Effector CD4-positive, alpha-beta T cell (primary cell): ENCODE measurements around the gene TMEM45B.
"Not testable (repeated sequence)": the region's sequence is repeated elsewhere in the genome, so short reads cannot be mapped to it uniquely, and the experiment has no call there.

Experiments used
- DNase-seq: peaks from one replicate; pipeline ENCODE4 v3.0.0-alpha.2; 2020
- total RNA-seq: gene quantifications from one replicate; lab custom pipeline; 2026; lab: John Stamatoyannopoulos, UW

The TMEM45B gene
- total RNA-seq: 8.4 reads per million, percentile 28 among the genes with 10 or more reads in this experiment

- no peak for DNase-seq
Measured at GRCh38 chr11:129815596-129816461, at the start of gene TMEM45B. Gene TMEM45B, plus strand, starts transcription at chr11:129815848. Its CDS starts 36,635 bp downstream, at chr11:129852483.

- DNase-seq: no peak
Measured at GRCh38 chr11:129766898-129767604, 48.6 kb upstream of the TMEM45B start.

GRCh38 chr11:129767827-129768226, 47.8 kb upstream of the TMEM45B start:
- DNase-seq: no peak

- DNase-seq: no peak
Measured at GRCh38 chr11:129768356-129768755, 47.3 kb upstream of the TMEM45B start.

GRCh38 chr11:129769059-129769458, 46.6 kb upstream of the TMEM45B start:
- DNase-seq: no peak

- no peak for DNase-seq
Measured at GRCh38 chr11:129770993-129771392, 44.7 kb upstream of the TMEM45B start.

GRCh38 chr11:129771456-129771855, 44.2 kb upstream of the TMEM45B start:
- not testable (repeated sequence) for DNase-seq

- no peak for DNase-seq
Measured at GRCh38 chr11:129778877-129779276, 36.8 kb upstream of the TMEM45B start.

- no peak for DNase-seq
Measured at GRCh38 chr11:129779342-129779741, 36.3 kb upstream of the TMEM45B start.

- DNase-seq: no peak
Measured at GRCh38 chr11:129785383-129786111, 30.1 kb upstream of the TMEM45B start.

GRCh38 chr11:129786112-129786416, 29.6 kb upstream of the TMEM45B start:
- DNase-seq: not testable (repeated sequence)

- no peak for DNase-seq
Measured at GRCh38 chr11:129787532-129788155, 28.0 kb upstream of the TMEM45B start.

GRCh38 chr11:129788278-129788677, 27.4 kb upstream of the TMEM45B start:
- no peak for DNase-seq

- DNase-seq: no peak
Measured at GRCh38 chr11:129790106-129790505, 25.5 kb upstream of the TMEM45B start.

GRCh38 chr11:129791515-129791914, 24.1 kb upstream of the TMEM45B start:
- no peak for DNase-seq

GRCh38 chr11:129792663-129793062, 23.0 kb upstream of the TMEM45B start:
- DNase-seq: no peak

GRCh38 chr11:129795089-129795488, 20.6 kb upstream of the TMEM45B start:
- no peak for DNase-seq

- no peak for DNase-seq
Measured at GRCh38 chr11:129798212-129798611, 17.4 kb upstream of the TMEM45B start.

- not testable (repeated sequence) for DNase-seq
Measured at GRCh38 chr11:129800162-129800561, 15.5 kb upstream of the TMEM45B start.

- no peak for DNase-seq
Measured at GRCh38 chr11:129800655-129801054, 15.0 kb upstream of the TMEM45B start.

GRCh38 chr11:129803533-129803932, 12.1 kb upstream of the TMEM45B start:
- no peak for DNase-seq

- no peak for DNase-seq
Measured at GRCh38 chr11:129804012-129804411, 11.6 kb upstream of the TMEM45B start.

- DNase-seq: not testable (repeated sequence)
Measured at GRCh38 chr11:129808241-129808640, 7.4 kb upstream of the TMEM45B start.
